ENCODE results near the gene PRKAR2B. TPM values are rescaled to one million over a fixed set of nuclear protein-coding genes. Genes with fewer than 3 reads are reported as not detected.

The PRKAR2B gene
- total and polyA plus RNA-seq, 2 of the 4 experiments (the other 2 are of a cell fraction): 3.0 to 3.1 TPM

DNA sequence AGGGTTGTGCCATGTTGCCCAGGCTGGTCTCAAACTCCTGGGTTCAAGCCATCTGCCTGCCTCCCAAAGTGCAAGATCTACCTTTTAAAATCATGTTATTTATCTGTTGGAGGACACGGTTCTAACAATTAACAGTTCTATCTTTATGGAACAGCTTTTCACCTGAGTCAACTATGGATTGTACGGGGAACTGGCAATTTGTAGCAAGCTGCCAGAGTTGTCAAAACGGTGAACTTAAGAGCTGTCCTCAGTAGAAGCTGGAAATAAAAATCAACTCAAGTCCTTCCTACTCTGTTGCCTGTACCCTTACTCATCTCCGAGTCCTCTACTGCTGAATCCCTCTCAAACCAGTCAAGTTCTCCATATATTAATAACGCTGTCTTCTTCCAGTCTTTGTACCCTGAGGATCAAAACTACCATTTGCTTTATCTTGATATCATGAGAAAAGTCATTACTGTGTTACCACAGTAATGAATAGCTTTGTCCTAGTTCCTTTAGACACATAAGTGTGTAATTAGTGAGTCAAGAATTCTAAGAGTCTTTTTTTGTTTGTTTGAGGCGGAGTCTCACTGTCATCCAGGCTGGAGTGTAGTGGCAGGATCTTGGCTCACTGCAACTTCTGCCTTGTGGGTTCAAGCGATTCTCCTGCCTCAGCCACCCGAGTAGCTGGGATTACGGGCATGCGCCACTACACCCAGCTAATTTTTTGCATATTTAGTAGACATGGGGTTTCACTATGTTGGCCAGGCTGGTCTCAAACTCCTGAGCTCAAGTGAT lies 152.5 kb downstream of the PRKAR2B start:
- Histone ChIP-seq H3K27ac (ENCODE audit: insufficient read depth, low read length) (no peak overlapping the region), H2AK5ac (ENCODE audit: low read depth, low read length) (no peak overlapping the region), H2AK9ac (replicated peaks; ENCODE audit: low read depth, low read length, poor library complexity) (no peak overlapping the region), H4K20me1 (ENCODE audit: insufficient read depth, low read length) (no peaks in the 10 kb centered on the region), H3K36me3 (ENCODE audit: control insufficient read depth, insufficient read depth, low read length) (peaks cover 35% of the 10 kb centered on the region), H3K9me1 (ENCODE audit: insufficient read depth, low read length) (no peaks in the 10 kb centered on the region), H3K27me3 (ENCODE audit: control insufficient read depth, insufficient read depth, low read length) (no peaks in the 10 kb centered on the region), H2BK20ac (ENCODE audit: low read depth, low read length) (no peak overlapping the region), H3K4me3 (ENCODE audit: insufficient read depth, low read depth, low read length) (no peak overlapping the region), H2BK15ac (ENCODE audit: low read depth, low read length) (no peak overlapping the region), H2BK5ac (ENCODE audit: low read depth, low read length, poor library complexity, severe bottlenecking) (no peak overlapping the region), H3K9me3 (ENCODE audit: control insufficient read depth, insufficient read depth, low read length) (no peaks in the 10 kb centered on the region), H3K14ac (replicated peaks; ENCODE audit: low read depth, low read length) (no peak overlapping the region), H2BK120ac (ENCODE audit: low read depth, low read length) (no peak overlapping the region), H4K8ac (ENCODE audit: low read depth in 2 of 2, low read length in 2 of 2) (no peak overlapping the region), H3K23ac (ENCODE audit: low read depth, low read length) (no peak overlapping the region), H3K4ac (ENCODE audit: low read depth, low read length) (no peak overlapping the region), H3K56ac (ENCODE audit: extremely low read depth, insufficient read depth, low read length) (no peak overlapping the region), H3K18ac (ENCODE audit: low read depth, low read length) (no peak overlapping the region), H3K9ac (ENCODE audit: low read depth, low read length) (no peak overlapping the region), H4K5ac (ENCODE audit: low read depth, low read length) (no peak overlapping the region), H2AFZ (replicated peaks; ENCODE audit: low read length, poor library complexity) (no peak overlapping the region), H3K4me2 (ENCODE audit: low read depth, low read length) (no peak overlapping the region), H4K91ac (ENCODE audit: insufficient read depth, low read depth, low read length) (no peak overlapping the region), H3K4me1 (ENCODE audit: control insufficient read depth, insufficient read depth, low read length) (no peaks in the 10 kb centered on the region), H3K79me1 (ENCODE audit: low read depth in 1 of 2, low read length in 2 of 2) (no peaks in the 10 kb centered on the region; a peak in 1 of 4 replicates)
- 93% methylated on average over 6 of the region's 10 CpGs; no CpG with 5 or more reads in 1 of the 2 experiments for WGBS, 2 experiments (ENCODE audit: extremely low coverage in 2 of 2, insufficient read length in 1 of 2)
- no peak for DNase-seq
- intact Hi-C loops (cut with micrococcal nuclease) (no loop called here), dilution Hi-C loops (cut with HindIII; ENCODE audit: low sequenced_read_pairs, unreplicated experiment) (no loop called here), in situ Hi-C loops (cut with MboI; ENCODE audit: low sequenced_read_pairs) (loop anchor here (10.0 kb wide), 1 partner anchor 528 kb away; no protein-coding TSS in a partner anchor)
- no peak for ATAC-seq (ENCODE audit: low read depth)
- no TSS peak for BruUV-seq (replicated peaks)
- ChIA-PET POLR2A (ENCODE audit: unreplicated experiment) (interaction anchor here (1.0 kb wide), 1 partner anchor 28 kb away, joined by 3 read pairs; the partner anchor contains the start of gene HBP1), CTCF (no interaction called here)
- TF ChIP-seq BHLHE40 (IDR thresholded peaks at IDR 0.05; ENCODE audit: low read depth, low read length) (no peak), POLR2A (IDR thresholded peaks at IDR 0.05; ENCODE audit: low read depth, low read length) (no peak), RCOR1 (IDR thresholded peaks at IDR 0.05; ENCODE audit: insufficient replicate concordance, low read length) (no peak), MAFK (IDR thresholded peaks at IDR 0.05; ENCODE audit: low read depth, low read length) (no peak), MXI1 (IDR thresholded peaks at IDR 0.05; ENCODE audit: borderline replicate concordance, low read depth, low read length) (no peak), CEBPB (IDR thresholded peaks at IDR 0.05; ENCODE audit: low read depth, low read length) (no peak), NFE2L2 (IDR thresholded peaks at IDR 0.05; ENCODE audit: low read depth, low read length) (no peak), MAZ (IDR thresholded peaks at IDR 0.05; ENCODE audit: borderline replicate concordance, low read depth, low read length) (no peak), RFX5 (IDR thresholded peaks at IDR 0.05; ENCODE audit: low read depth, low read length) (no peak), SMC3 (IDR thresholded peaks at IDR 0.05; ENCODE audit: low read depth, low read length) (no peak), CHD1 (IDR thresholded peaks at IDR 0.05; ENCODE audit: low read depth, low read length) (no peak), FOS (IDR thresholded peaks at IDR 0.05; ENCODE audit: low read depth, low read length) (no peak)
- TF ChIP-seq, protein P1, sequence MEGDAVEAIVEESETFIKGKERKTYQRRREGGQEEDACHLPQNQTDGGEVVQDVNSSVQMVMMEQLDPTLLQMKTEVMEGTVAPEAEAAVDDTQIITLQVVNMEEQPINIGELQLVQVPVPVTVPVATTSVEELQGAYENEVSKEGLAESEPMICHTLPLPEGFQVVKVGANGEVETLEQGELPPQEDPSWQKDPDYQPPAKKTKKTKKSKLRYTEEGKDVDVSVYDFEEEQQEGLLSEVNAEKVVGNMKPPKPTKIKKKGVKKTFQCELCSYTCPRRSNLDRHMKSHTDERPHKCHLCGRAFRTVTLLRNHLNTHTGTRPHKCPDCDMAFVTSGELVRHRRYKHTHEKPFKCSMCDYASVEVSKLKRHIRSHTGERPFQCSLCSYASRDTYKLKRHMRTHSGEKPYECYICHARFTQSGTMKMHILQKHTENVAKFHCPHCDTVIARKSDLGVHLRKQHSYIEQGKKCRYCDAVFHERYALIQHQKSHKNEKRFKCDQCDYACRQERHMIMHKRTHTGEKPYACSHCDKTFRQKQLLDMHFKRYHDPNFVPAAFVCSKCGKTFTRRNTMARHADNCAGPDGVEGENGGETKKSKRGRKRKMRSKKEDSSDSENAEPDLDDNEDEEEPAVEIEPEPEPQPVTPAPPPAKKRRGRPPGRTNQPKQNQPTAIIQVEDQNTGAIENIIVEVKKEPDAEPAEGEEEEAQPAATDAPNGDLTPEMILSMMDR (conservative IDR thresholded peaks at IDR 0.05; ENCODE audit: low read depth, low read length): no peak
- TF ChIP-seq, protein P2, sequence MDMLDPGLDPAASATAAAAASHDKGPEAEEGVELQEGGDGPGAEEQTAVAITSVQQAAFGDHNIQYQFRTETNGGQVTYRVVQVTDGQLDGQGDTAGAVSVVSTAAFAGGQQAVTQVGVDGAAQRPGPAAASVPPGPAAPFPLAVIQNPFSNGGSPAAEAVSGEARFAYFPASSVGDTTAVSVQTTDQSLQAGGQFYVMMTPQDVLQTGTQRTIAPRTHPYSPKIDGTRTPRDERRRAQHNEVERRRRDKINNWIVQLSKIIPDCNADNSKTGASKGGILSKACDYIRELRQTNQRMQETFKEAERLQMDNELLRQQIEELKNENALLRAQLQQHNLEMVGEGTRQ (IDR thresholded peaks at IDR 0.05; ENCODE audit: low read depth, low read length): no peak
- TF ChIP-seq, protein P3, sequence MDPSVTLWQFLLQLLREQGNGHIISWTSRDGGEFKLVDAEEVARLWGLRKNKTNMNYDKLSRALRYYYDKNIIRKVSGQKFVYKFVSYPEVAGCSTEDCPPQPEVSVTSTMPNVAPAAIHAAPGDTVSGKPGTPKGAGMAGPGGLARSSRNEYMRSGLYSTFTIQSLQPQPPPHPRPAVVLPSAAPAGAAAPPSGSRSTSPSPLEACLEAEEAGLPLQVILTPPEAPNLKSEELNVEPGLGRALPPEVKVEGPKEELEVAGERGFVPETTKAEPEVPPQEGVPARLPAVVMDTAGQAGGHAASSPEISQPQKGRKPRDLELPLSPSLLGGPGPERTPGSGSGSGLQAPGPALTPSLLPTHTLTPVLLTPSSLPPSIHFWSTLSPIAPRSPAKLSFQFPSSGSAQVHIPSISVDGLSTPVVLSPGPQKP (IDR thresholded peaks at IDR 0.05; ENCODE audit: borderline replicate concordance, low read depth, low read length): no peak

Measured in IMR-90 (cell line).